ENCODE data around the gene KBTBD8.

KBTBD8 gene

GRCh38 chr3:67044955-67045354 lies 46.8 kb downstream of the KBTBD8 start:
- DNase-seq: no peak

- DNase-seq: no peak
Observed at GRCh38 chr3:67045711-67046465, 47.8 kb downstream of the KBTBD8 start.

DNA sequence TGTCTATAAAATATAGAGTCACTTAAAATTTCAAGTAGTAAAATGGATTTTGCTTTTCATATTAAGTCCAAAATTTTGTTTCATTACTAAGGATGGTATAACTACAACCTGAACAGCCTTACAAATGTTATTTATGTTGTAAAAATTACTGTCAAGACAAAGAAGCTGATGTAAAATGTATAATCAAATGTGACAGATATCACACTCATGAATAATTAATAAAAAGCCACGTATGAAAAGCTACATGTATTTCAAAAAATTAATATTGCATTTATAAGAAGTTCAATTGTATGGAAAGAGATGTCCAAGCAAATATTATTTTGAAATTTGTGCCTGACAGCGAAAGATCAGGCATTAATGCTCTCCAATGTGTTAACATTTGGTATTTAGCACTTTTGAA lies 48.9 kb downstream of the KBTBD8 start:
- no peak for DNase-seq

GRCh38 chr3:67048067-67048714 lies 50.1 kb downstream of the KBTBD8 start:
- DNase-seq: no peak

DNA sequence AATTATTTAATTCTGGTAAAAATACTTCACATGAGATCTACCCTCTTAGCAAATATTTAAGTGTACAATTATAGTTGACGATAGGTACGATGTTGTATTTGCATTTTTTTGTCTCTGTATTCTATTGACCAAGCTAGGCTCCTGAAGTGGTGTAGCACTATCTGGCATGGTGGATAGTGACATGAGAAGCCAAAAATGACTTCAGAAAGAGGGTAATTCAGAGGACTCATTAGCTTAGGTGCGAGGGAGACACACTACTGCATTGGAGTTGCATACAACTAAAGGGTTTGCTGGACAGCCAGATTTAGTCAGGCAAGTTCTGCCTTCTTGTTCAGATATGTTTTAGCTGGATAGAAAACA lies 50.6 kb downstream of the KBTBD8 start:
- DNase-seq: no peak

GRCh38 chr3:67059443-67059842 lies 61.3 kb downstream of the KBTBD8 start:
- no peak for DNase-seq
